ENCODE measurements around the gene LGR5. TPM values are rescaled to one million over a fixed set of nuclear protein-coding genes. Genes with fewer than 3 reads are reported as not detected.

LGR5 gene
- total and polyA plus RNA-seq, 2 of the 4 experiments (the other 2 are of a cell fraction) = not detected

DNA sequence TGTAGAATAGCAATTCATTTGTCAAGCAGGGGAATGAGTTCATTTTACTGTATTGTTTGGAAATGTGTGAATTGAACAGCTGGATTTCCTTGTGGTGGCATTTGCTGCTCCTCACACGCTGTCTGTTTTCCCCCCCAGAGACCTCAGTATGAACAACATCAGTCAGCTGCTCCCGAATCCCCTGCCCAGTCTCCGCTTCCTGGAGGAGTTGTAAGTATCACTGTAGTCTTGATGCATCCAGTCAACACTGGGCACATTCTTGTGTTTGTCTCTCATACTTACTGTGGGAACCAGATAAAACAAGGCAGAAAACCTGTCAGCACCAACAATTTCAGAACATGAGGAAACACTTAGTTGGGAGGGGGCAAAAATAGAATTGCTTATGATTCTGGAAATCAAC is 64.9 kb downstream of the LGR5 start:
- H3K27ac ChIP-seq (ENCODE audit: insufficient read depth, low read length) = no peak overlapping the region
- no peak overlapping the region for H3K4me3 ChIP-seq (ENCODE audit: insufficient read depth, low read depth, low read length)
- no peak overlapping the region for H2BK20ac ChIP-seq (ENCODE audit: low read depth, low read length)
- CTCF ChIA-PET = no interaction called here
- H4K8ac ChIP-seq (ENCODE audit: low read depth in 2 of 2, low read length in 2 of 2) = no peak overlapping the region
- no peaks in the 10 kb centered on the region for H3K4me1 ChIP-seq (ENCODE audit: control insufficient read depth, insufficient read depth, low read length)
- no peak overlapping the region for H3K4me2 ChIP-seq (ENCODE audit: low read depth, low read length)
- no peak overlapping the region for H3K4ac ChIP-seq (ENCODE audit: low read depth, low read length)
- H4K5ac ChIP-seq (ENCODE audit: low read depth, low read length) = no peak overlapping the region
- H4K20me1 ChIP-seq (ENCODE audit: insufficient read depth, low read length) = no peaks in the 10 kb centered on the region
- POLR2A ChIA-PET (ENCODE audit: unreplicated experiment) = no interaction called here
- no peak overlapping the region for H4K91ac ChIP-seq (ENCODE audit: insufficient read depth, low read depth, low read length)
- H3K23ac ChIP-seq (ENCODE audit: low read depth, low read length) = no peak overlapping the region
- no peak overlapping the region for H3K18ac ChIP-seq (ENCODE audit: low read depth, low read length)
- no peaks in the 10 kb centered on the region for H3K36me3 ChIP-seq (ENCODE audit: control insufficient read depth, insufficient read depth, low read length)
- H2AK9ac ChIP-seq (replicated peaks; ENCODE audit: low read depth, low read length, poor library complexity) = no peak overlapping the region
- H2AFZ ChIP-seq (replicated peaks; ENCODE audit: low read length, poor library complexity) = no peak overlapping the region
- intact Hi-C loops (cut with micrococcal nuclease) = no loop called here
- H3K9me3 ChIP-seq (ENCODE audit: control insufficient read depth, insufficient read depth, low read length) = no peaks in the 10 kb centered on the region
- no peak overlapping the region for H2BK15ac ChIP-seq (ENCODE audit: low read depth, low read length)
- ATAC-seq (ENCODE audit: low read depth) (no peak), DNase-seq (no peak)
- WGBS, 2 experiments (ENCODE audit: extremely low coverage in 2 of 2, insufficient read length in 1 of 2) = no CpG with 5 or more reads among the region's 3 CpGs
- in situ Hi-C loops (cut with MboI; ENCODE audit: low sequenced_read_pairs) = no loop called here
- no peak overlapping the region for H2BK5ac ChIP-seq (ENCODE audit: low read depth, low read length, poor library complexity, severe bottlenecking)
- H3K79me1 ChIP-seq (ENCODE audit: low read depth in 1 of 2, low read length in 2 of 2) = no peaks in the 10 kb centered on the region
- no peak overlapping the region for H3K9ac ChIP-seq (ENCODE audit: low read depth, low read length)
- dilution Hi-C loops (cut with HindIII; ENCODE audit: low sequenced_read_pairs, unreplicated experiment) = no loop called here
- no peak overlapping the region for H3K14ac ChIP-seq (replicated peaks; ENCODE audit: low read depth, low read length)
- no peak overlapping the region for H3K56ac ChIP-seq (ENCODE audit: extremely low read depth, insufficient read depth, low read length)
- no peaks in the 10 kb centered on the region for H3K9me1 ChIP-seq (ENCODE audit: insufficient read depth, low read length)
- TF ChIP-seq RFX5 (IDR thresholded peaks at IDR 0.05; ENCODE audit: low read depth, low read length) (no peak), SMC3 (IDR thresholded peaks at IDR 0.05; ENCODE audit: low read depth, low read length) (no peak), BHLHE40 (IDR thresholded peaks at IDR 0.05; ENCODE audit: low read depth, low read length) (no peak), RAD21 (IDR thresholded peaks at IDR 0.05; ENCODE audit: low read length) (no peak), CHD1 (IDR thresholded peaks at IDR 0.05; ENCODE audit: low read depth, low read length) (no peak), FOS (IDR thresholded peaks at IDR 0.05; ENCODE audit: low read depth, low read length) (no peak)
- TF ChIP-seq, protein P1, sequence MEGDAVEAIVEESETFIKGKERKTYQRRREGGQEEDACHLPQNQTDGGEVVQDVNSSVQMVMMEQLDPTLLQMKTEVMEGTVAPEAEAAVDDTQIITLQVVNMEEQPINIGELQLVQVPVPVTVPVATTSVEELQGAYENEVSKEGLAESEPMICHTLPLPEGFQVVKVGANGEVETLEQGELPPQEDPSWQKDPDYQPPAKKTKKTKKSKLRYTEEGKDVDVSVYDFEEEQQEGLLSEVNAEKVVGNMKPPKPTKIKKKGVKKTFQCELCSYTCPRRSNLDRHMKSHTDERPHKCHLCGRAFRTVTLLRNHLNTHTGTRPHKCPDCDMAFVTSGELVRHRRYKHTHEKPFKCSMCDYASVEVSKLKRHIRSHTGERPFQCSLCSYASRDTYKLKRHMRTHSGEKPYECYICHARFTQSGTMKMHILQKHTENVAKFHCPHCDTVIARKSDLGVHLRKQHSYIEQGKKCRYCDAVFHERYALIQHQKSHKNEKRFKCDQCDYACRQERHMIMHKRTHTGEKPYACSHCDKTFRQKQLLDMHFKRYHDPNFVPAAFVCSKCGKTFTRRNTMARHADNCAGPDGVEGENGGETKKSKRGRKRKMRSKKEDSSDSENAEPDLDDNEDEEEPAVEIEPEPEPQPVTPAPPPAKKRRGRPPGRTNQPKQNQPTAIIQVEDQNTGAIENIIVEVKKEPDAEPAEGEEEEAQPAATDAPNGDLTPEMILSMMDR (conservative IDR thresholded peaks at IDR 0.05; ENCODE audit: low read depth, low read length) = no peak
- TF ChIP-seq, protein P2, sequence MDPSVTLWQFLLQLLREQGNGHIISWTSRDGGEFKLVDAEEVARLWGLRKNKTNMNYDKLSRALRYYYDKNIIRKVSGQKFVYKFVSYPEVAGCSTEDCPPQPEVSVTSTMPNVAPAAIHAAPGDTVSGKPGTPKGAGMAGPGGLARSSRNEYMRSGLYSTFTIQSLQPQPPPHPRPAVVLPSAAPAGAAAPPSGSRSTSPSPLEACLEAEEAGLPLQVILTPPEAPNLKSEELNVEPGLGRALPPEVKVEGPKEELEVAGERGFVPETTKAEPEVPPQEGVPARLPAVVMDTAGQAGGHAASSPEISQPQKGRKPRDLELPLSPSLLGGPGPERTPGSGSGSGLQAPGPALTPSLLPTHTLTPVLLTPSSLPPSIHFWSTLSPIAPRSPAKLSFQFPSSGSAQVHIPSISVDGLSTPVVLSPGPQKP (IDR thresholded peaks at IDR 0.05; ENCODE audit: borderline replicate concordance, low read depth, low read length) = no peak
- TF ChIP-seq, protein P3, sequence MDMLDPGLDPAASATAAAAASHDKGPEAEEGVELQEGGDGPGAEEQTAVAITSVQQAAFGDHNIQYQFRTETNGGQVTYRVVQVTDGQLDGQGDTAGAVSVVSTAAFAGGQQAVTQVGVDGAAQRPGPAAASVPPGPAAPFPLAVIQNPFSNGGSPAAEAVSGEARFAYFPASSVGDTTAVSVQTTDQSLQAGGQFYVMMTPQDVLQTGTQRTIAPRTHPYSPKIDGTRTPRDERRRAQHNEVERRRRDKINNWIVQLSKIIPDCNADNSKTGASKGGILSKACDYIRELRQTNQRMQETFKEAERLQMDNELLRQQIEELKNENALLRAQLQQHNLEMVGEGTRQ (IDR thresholded peaks at IDR 0.05; ENCODE audit: low read depth, low read length) = no peak
- H3K27me3 ChIP-seq (ENCODE audit: control insufficient read depth, insufficient read depth, low read length) = no peaks in the 10 kb centered on the region; the same call in 1 of the 2 replicates
- no peak overlapping the region for H2BK120ac ChIP-seq (ENCODE audit: low read depth, low read length)
- no TSS peak for BruUV-seq (replicated peaks)
- H2AK5ac ChIP-seq (ENCODE audit: low read depth, low read length) = no peak overlapping the region

Measured in IMR-90 (cell line).